GM19035 (cell line): ENCODE results near the gene CCDC142.
A peak's percentile ranks its signal among the peaks of the same experiment; 100 is the strongest.
"Not testable (repeated sequence)": the region's sequence is repeated elsewhere in the genome, so short reads cannot be mapped to it uniquely, and the experiment has no call there.

ENCODE experiments used
- ATAC-seq: cut with Tn5 transposase; IDR thresholded peaks from one replicate; pipeline ENCODE4 v1.9.1; 2021; ENCODE audit not compliant: unreplicated experiment

CCDC142 gene

DNA sequence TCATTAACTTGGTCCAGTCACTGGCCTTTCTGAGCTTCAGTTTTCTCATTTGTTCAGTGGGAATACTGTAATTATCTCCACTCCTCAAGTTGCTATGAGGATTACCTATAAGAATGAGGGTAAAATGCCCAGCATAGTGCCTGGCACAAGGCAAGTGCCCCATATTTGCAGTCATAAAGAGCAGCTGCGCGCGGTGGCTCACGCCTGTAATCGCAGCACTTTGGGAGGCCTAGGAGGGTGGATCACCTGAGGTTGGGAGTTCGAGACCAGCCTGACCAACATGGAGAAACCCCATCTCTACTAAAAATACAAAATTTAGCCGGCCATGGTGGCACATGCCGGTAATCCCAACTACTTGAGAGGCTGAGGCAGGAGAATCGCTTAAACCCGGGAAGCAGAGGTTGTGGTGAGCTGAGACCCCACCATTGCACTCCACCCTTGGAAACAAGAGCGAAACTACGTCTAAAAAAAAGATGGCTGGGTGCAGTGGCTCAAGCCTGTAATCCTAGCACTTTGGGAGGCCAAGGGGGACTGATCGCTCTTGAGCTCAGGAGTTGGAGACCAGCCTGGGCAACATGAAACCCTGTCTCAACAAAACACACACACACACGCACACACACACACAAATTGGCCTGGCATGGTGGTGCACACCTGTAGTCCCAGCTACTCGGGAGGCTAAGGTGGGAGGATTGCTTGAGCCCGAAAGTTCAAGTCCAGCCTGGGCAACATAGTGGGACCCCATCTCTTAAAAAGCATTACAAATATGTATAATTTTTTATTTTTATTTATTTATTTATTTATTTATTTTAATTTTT, 40.1 kb downstream of the CCDC142 start:
- not testable (repeated sequence) for ATAC-seq

DNA sequence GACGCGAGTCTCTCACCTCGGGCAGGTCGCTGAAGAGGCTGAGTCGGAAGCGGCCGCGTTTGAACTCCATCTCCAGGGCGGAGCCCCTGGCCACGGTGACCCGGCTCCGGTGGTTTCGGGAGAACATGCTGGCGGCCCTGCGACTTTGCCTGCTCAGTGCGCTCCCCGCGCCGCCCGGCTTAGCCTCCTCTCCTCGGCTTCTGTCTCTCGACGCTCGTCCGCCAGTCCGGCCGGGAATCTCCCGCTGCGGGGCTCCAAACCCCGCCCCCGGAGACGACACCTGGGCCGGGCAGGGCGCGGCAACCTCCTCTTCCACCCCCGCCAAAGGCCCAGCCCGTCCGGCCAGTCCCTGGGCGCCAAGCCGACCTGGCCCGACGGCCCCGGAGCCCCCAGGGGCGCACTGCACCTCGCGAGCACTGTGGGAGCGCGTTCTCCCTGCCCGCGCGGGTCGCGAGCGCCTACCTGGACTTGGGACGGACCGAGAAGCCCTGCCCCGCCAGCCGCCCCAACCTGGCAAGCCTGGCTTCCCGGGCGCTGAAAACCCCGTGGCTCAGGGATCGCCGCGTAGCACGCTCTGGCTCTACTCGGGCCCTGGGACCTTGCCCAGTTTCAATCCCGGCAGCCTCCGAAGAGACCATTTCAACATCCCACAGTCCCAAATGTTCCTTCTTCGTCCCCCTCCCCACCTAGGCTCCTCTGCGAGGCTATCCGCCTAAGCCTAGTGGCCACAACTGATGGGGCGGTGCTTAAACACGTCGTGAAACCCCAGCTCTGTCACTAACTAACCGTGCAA, 40.9 kb downstream of the CCDC142 start, which contains the start of gene RTKN:
RTKN (minus strand) TSS at position 248 of the 793 bp plus-strand sequence; CDS start at position 127, 121 bp downstream.
- ATAC-seq: no peak

DNA sequence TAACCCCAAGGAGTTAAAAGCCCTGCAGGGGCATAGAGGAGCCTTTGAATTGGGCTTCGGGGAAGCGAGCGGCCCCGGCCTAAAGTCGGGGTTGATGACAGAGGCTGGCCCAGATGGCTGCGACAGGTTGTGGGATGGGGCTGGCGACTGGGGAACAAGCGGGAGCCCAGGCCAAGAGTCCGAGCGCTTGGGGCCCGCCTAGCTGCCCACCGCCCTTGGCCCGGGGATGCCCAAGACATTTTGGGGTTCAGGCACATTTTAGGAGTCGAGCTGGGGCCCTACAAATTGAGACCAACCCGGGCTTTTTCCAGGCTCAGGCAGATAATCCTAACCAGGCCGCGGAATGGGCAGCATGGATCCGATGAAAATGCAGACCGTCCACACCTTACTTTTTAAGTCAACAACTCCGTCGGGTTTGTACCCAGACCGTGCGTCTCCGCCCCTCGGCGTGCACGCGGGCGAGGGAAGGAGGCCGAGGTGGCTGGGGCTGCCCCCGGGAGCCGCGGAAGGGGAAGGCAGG, 41.6 kb downstream of the CCDC142 start:
- no peak for ATAC-seq

DNA sequence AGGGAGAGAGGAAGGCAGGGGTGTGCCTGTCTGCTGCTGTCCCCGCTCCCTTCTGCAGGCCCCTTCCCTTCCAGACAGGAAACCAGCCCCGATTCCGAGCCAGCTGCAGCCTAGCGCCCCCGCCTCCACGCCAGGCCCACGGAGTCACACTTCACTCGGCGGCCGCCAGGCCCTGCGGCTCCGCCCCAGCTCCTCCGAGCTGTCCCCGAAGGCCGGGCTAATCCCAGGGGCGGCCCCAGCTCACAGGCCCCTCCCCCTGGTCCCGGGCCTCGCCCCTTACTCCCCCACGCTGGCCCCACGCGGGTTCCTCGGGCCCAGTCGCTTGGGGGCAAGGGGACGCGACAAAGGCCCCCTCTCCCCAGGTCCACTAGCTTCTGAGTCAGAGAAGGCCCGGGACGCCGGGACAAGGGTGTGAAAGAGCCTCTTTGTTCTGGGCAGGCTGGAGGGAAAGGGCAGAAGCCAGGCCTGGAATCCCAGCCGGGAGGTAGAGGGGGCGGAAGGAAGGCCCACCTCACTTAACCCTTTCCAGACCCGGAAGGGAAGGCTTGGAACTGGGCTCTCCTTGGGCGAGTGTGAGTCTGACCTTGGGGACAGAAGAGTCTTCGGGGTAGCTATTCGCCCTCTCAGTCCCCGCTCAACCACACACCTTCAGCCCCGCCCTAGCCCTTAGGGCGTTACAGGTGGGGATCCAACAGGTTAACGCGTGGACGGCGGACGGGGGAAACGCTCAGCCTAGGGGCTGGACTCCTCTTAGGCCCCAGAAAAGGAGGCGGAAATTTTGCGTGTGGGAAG, 42.2 kb downstream of the CCDC142 start:
- ATAC-seq: peak; percentile 81

DNA sequence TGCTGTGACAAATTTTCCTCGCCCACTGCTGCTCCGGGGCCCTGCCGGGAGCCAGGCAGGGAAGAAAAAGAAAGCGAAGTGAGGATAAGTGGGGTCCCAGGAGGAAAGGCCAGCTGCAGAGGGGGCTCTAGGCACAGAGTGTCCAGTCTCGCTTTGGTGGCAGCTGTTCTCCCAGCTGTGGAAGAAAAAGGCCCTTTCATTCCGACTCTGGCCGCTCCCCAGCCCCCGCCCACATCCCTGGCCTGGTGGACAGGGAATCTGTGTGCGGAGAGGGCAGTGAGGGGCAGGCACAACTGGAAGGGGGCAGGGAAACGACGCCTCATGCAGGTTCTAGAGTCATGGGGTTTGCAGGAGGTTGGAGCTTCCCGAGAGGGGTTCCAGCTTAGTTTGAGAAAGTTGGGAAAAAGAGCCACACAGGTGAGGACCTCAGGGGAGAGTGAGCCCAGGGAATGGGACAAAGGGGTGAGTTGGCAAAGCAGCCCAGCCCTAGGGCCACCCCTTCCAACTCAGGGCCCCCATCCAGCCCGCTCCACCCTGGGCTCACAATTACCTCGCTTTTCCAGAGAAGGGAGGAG, 42.9 kb downstream of the CCDC142 start:
- no peak for ATAC-seq

DNA sequence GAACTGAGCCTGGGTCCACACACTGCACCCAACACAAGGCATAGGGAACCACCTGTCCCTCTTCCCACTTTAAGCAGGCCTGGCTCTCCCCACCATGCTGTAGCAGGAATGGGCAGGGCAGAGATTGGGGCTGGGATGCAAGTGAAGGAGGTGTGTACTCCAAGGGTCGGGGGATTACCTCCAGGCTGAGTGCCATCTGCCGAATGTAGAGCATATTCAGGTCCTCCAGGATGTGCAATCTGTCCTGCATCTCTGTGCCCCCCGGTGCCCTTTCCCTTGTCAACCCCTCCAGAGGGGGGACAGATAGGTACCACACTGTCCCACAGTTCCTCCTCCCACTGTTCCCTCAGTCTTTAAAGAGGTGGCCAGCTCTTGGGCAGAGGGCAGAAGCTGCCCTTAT, 43.4 kb downstream of the CCDC142 start:
- ATAC-seq: no peak

DNA sequence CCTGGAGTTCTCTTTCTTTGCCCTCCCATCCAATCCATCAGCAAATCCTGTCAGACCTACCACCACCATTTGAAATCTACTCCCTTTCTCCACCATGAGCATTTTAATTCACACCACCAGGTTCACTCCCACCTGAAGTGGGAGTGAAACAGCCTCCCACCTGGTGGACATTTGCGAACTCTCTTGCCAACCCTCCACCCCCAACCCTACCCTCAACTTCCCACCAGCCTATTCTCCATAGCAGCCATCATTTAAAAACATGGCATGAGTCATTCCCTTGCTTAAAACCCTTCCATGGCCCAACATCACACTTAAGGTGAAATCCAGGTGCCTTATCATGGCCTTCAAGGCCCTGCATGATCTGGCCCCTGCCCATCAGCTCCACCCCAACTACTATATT, 44.5 kb downstream of the CCDC142 start:
- ATAC-seq: no peak

DNA sequence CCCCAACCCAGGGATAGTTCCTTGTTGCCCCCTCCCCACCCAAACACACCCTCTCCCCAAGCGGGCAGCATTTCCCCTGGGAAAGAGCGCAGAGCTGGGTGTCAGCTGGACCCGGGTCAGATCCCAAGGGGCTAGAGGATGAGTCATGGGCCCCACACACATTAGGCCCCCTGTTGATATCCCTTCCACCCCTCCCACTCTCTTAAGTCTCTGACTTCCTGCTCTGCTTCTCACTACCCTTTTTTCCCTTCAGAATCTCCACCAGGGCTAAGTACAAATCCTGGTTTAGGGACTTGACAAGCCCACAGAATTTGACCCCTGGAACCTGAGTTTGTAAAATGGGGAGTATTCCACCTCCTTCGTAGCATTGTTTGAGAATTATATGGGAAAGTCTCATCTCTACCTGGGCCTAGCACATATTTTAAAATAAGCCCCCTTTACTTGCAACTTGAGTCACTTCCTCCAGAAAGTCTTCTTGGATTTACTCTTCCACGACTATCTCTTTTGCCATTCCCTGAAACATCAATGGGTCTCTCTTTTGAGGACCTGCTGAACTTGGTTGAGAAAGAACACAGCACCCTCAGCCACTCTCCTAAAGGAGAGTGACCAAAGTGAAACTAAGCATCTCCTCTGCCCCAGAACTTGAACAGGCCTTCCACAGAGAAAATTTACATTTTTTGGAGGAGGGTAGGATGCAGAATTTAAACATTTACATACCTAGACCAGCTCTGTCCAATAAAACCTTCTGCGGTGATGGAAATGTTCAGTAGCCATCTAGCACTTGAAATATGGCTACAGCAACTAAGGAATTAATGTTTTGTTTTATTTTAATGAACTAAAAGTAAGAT, 45.7 kb downstream of the CCDC142 start:
- ATAC-seq: no peak

DNA sequence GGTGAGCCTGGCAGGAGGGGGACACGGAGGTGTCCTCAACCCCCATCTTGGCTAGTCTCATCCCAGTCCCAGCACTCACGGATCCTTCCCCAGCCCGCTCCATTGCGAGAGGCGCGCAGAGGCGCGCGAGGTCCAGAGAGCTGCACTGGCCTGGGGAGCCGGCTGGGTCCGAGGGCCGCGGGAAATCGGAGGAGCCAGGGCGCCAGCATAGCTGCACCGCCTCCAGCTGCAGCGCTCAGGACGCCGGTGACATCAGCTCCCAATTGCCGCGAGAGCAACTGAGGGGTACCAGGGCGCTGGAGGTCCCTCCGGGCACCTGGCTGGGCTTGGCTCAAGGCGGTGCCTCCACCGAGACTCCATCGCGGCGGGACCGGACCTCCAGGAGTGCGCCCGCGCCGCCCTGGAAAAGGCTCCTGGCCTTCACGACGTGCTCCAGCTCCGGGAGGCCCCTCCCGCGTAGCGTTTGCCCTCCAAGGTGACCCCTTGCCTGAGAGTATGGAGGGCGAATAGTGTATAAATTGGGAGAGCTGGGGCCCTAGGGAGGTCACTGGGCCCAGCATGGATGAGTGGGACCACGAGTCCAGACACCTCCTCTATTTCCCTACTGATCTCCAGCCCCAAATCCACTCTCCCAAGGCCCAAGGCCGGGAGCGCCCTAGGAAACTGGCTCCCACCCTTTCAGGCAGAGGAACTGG, 46.5 kb downstream of the CCDC142 start:
- ATAC-seq: no peak

DNA sequence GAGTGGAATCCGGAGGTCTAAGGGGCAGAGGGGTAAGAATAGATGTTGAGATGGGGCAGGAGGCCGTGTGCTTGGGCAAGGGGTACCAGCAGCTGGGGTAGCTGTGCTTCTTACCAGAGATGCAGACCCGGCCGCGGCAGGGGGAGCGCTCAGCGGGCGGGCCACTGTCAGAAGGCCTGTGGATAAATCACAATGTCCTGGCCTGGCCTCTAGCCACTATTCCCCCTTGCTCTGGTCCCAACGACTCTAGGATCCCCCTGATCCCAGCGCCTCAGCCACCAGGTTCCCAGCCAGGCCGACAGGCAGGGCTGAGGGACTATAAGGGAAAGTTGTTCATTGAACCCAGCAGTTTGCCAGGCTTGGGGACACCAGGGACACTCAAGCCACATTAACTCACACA, 52.3 kb downstream of the CCDC142 start:
- ATAC-seq: no peak

DNA sequence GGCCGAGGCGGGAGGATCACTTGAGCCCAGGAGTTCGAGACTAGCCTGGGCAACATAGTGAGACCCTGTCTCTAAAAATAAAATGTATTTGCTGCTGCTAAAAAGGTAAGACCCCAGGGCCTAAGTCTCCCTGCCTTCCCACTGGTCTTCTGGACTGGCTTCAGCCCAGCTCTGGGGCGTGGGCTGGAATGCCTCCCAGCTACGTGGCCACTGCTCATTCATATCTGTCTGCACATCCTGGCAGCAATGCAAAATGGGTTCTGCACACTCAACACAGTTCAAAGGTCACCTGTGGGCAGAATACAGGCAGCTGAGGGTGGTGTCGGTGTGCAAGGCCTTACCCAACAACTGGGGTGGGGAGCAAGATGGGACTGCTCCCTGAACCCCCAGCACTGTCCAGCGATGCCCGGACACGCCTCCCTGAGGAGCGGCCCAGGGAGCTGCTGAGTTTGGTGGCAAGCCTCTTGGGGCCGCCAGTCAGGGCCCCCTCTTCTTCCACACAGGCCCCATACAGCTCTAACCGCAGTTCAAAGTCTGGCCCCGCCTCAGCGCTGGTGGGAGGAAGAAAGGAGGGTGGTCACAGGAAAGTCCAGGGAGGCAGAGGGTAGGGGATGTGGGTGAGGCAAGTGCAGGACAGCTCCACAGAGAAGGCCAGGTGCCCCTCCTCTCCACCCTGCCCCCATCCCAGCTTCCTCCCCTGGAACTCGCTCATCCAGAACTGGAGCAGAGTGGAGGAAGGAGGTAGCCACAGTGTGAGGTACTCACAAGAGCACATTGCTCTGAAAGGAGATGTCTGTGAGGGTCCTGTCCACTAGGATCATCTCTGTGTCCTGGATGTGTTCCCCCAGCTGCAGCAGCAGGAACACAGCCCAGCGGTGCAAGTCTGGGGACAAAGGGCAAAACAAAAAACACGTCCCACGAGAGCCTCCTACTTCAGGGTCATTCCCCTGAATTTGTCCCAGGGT, 53.0 kb downstream of the CCDC142 start:
- ATAC-seq: no peak

DNA sequence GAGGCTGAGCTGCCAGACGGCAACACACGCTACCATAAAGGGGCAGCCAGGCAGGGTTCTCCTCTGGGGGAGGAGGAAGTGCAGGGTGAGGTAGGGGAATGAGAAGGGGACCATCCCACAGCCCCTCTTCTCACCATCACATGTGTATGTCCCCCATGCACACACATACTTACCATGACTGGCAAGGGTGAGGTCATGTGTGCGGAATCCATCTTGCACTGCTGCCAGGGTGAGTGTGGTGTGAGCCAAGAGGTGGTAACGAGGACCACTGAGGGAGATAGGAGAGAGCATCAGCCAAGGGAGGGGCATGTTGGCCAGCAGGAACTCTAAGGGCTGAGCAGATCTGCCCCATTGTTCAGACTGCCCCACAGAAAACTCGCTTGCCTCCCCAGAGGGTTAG, 54.1 kb downstream of the CCDC142 start:
- no peak for ATAC-seq

DNA sequence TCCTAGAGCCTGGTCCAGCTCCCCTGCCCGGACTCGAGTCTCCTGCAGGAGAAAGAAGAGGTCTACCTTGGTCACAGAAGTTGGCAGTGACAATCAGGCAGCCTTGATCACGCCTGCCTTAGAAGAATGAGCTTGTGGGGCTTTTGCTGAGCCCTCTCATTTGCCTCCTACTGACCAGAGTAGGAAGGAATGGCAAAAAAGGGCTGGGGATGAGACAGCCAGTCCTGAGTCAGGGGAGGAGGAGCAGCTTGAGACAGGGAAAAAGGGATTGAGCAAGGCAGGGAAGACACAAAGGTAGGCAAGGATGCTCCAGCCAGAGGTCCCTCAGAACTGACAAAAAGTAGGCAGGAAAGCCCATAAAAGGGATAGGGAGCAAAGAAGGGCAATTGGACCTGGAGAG, 55.2 kb downstream of the CCDC142 start:
- no peak for ATAC-seq

DNA sequence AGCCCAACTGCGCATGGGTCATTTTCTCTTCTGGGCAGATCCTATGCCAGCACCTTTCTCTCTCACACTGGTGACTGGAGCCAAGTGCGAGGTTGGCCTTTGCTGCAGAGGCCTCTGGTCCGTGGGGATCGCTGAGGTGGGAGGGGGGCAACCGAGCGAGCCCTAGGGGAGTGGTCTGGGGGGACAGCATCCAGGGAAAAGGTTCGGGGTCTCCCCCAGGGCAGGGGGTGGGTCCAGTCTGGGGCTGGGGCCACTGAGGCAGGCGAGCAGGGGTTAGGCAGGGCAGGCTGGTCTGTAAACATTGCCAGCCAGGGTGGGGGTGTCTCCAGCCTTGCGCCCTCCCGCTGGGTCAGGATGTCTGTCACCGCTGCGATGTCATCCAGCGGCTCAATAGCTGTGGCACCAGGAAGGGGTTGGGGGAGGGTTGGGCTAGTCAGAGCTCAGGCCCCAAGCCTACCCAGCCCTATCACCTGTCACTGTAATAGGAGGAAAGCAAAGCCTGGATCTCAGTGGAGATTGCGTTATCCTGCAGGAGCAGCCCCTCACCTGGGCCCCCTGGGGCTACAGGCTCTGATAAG, 56.5 kb downstream of the CCDC142 start:
- ATAC-seq: no peak

DNA sequence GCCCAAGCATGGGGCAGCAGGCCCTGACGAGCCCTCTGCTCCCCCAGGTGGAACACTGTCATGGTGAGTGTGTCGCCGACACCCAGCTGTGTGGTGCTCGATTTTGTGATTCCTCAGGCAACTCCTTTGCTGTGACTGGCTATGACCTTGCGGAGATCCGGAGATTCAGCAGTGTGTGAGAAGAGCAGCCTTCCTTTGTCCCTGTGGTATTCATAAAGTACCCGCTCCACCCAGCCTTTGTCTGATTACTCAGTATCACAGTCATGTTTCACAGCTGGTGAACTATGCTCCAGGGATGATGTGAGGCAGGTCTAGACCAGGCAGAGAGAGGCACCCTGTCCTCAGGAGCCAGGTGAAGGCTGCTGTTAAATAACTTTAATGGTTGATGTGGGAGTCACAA, 57.3 kb downstream of the CCDC142 start:
- ATAC-seq: no peak

DNA sequence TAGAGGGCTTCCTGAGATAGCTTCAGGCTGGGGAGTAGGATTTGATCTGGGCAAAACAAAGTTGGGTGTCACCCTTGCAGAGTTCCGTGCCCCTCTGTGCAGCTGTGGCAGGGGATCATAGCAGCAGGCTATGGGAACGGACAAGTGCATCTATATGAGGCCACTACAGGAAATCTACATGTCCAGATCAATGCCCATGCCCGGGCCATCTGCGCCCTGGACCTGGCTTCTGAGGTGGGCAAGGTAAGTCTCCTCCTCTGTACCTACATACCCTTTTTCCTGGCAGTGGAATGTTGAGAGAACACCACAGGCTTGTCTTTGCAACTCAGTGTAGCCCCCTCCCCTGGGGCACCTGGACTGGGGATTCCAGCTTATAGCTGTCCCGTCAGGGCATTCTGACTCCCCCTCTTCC, 57.8 kb downstream of the CCDC142 start:
- no peak for ATAC-seq

DNA sequence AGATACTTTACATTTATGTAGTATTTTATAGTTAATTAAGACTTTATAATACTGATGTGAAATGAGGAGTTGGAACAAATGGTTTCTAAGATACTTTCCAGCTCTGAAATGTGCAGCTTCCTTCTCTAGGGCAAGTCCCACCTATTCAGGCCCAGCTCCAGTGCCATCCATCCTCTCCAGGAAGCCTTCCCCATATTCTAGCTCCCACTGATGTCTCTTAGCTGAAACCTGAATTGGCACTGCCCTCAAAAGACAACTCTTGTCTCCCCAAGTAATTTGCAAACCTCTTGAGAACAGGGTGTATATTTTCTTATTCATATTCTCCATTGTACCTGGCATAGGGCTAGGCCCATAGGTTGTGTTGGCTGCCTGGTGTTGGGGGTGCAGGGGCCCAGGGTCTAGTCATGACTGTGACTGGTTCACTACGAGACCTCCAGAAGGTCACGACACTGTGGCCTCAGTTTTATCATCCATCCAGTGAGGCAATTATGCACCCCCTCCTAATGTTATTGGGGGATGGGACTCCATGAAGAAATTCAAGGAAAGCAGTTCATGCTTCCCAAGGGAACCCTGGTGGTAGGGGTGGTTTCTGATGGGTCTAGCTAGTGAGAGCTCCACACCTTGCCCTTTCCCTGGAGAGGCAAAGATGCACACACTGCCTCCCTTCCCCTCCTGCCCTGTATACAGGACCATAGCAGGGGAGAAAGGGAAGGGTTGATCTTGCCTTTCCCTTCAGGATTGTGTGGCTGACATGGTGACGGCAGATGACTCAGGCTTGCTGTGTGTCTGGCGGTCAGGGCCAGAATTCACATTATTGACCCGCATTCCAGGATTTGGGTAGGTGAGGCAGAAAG, 58.4 kb downstream of the CCDC142 start:
- ATAC-seq: no peak
